IMR-90 (cell line): ENCODE data around the gene TRAFD1. TPM values are rescaled to one million over a fixed set of nuclear protein-coding genes. Genes with fewer than 3 reads are reported as not detected.

Experiments
- ATAC-seq: fragments of 200-7000 bp; cut with Tn5 transposase; 2 replicates; pipeline ENCODE4 v1.9.1; 2020; ENCODE audit warnings: low read depth, mild to moderate bottlenecking, moderate library complexity
- BruUV-seq: library from RNA; stranded (reverse); fragments of 400-500 nt; replicated peaks from 2 replicates; lab custom pipeline; 2021; lab: Mats Ljungman, UMichigan
- CTCF ChIA-PET: fragments of 300-600 bp; formaldehyde crosslinking; extraction: SDS; loops from one replicate; lab custom pipeline; 2021; ENCODE audit warnings: antibody characterized with exemption; lab: Yijun Ruan, JAX
- POLR2A ChIA-PET: fragments of 300-600 bp; sonication (Branson Sonifier 250); formaldehyde crosslinking; loops from one replicate; lab custom pipeline; 2022; ENCODE audit warnings: antibody characterized with exemption; ENCODE audit not compliant: unreplicated experiment; lab: Charles Lee
- DNase-seq: peaks from one replicate; pipeline ENCODE4 v3.0.0; 2013
- H2AFZ ChIP-seq: replicated peaks from 2 replicates; pipeline ENCODE3; 2013; ENCODE audit warnings: low read length, mild to moderate bottlenecking; ENCODE audit not compliant: poor library complexity
- H2AK5ac ChIP-seq: 2 replicates; pipeline ENCODE4 v1.6.1; 2013; ENCODE audit warnings: low read depth, low read length, inconsistent platforms
- H2AK9ac ChIP-seq: replicated peaks from 2 replicates; pipeline ENCODE3; 2013; ENCODE audit warnings: mild to moderate bottlenecking, low read depth, low read length, moderate library complexity; ENCODE audit not compliant: poor library complexity
- H2BK120ac ChIP-seq: 2 replicates; pipeline ENCODE4 v1.6.1; 2013; ENCODE audit warnings: low read depth, low read length, inconsistent platforms
- H2BK15ac ChIP-seq: 3 replicates; pipeline ENCODE4 v1.6.1; 2013; ENCODE audit warnings: low read depth, low read length, inconsistent platforms
- H2BK20ac ChIP-seq: 2 replicates; pipeline ENCODE4 v1.6.1; 2013; ENCODE audit warnings: low read depth, mild to moderate bottlenecking, inconsistent platforms, low read length, moderate library complexity
- H2BK5ac ChIP-seq: 2 replicates; pipeline ENCODE4 v1.6.1; 2013; ENCODE audit warnings: mild to moderate bottlenecking, low read depth, low read length, inconsistent platforms; ENCODE audit not compliant: poor library complexity, severe bottlenecking
- H3K14ac ChIP-seq: replicated peaks from 2 replicates; pipeline ENCODE4 v1.6.1; 2013; ENCODE audit warnings: low read depth, low read length, inconsistent platforms
- H3K18ac ChIP-seq: 2 replicates; pipeline ENCODE4 v1.6.1; 2013; ENCODE audit warnings: low read depth, low read length, control low read depth
- H3K23ac ChIP-seq: 2 replicates; pipeline ENCODE4 v1.6.1; 2013; ENCODE audit warnings: low read depth, low read length, inconsistent platforms
- H3K27ac ChIP-seq: 2 replicates; pipeline ENCODE4 v1.5.1; 2013; ENCODE audit warnings: mild to moderate bottlenecking, control low read depth, low read length; ENCODE audit not compliant: insufficient read depth
- H3K27me3 ChIP-seq: 2 replicates; pipeline ENCODE4 v1.6.1; 2013; ENCODE audit warnings: low read length; ENCODE audit not compliant: control insufficient read depth, insufficient read depth
- H3K36me3 ChIP-seq: 2 replicates; pipeline ENCODE4 v1.6.1; 2013; ENCODE audit warnings: low read length, mixed read lengths; ENCODE audit not compliant: control insufficient read depth, insufficient read depth
- H3K4ac ChIP-seq: 2 replicates; pipeline ENCODE4 v1.6.1; 2013; ENCODE audit warnings: low read depth, low read length, inconsistent platforms
- H3K4me1 ChIP-seq: 2 replicates; pipeline ENCODE4 v1.6.1; 2013; ENCODE audit warnings: low read length, mixed read lengths; ENCODE audit not compliant: control insufficient read depth, insufficient read depth
- H3K4me2 ChIP-seq: 2 replicates; pipeline ENCODE4 v1.6.1; 2013; ENCODE audit warnings: low read depth, mild to moderate bottlenecking, control low read depth, low read length, moderate library complexity
- H3K4me3 ChIP-seq: 2 replicates; pipeline ENCODE4 v1.5.1; 2013; ENCODE audit warnings: low read depth, mild to moderate bottlenecking, control low read depth, low read length, moderate library complexity; ENCODE audit not compliant: insufficient read depth
- H3K56ac ChIP-seq: 2 replicates; pipeline ENCODE4 v1.6.1; 2013; ENCODE audit warnings: low read length, inconsistent platforms; ENCODE audit not compliant: insufficient read depth; ENCODE audit errors: extremely low read depth
- H3K79me1 ChIP-seq, 2 experiments: 2 replicates each; pipeline ENCODE4 v1.6.1; 2013; ENCODE audit warnings: low read length in 2 of 2, inconsistent platforms in 1 of 2, low read depth in 1 of 2
- H3K9ac ChIP-seq: 2 replicates; pipeline ENCODE4 v1.6.1; 2013; ENCODE audit warnings: low read depth, low read length, control low read depth
- H3K9me1 ChIP-seq: 2 replicates; pipeline ENCODE4 v1.6.1; 2013; ENCODE audit warnings: low read length, inconsistent platforms; ENCODE audit not compliant: insufficient read depth
- H3K9me3 ChIP-seq: 2 replicates; pipeline ENCODE4 v1.6.1; 2013; ENCODE audit warnings: low read length; ENCODE audit not compliant: control insufficient read depth, insufficient read depth
- H4K20me1 ChIP-seq: 2 replicates; pipeline ENCODE4 v1.6.1; 2013; ENCODE audit warnings: low read length, inconsistent platforms; ENCODE audit not compliant: insufficient read depth
- H4K5ac ChIP-seq: 2 replicates; pipeline ENCODE4 v1.6.1; 2013; ENCODE audit warnings: mild to moderate bottlenecking, low read depth, low read length, control low read depth
- H4K8ac ChIP-seq, 2 experiments: 2 replicates each; pipeline ENCODE4 v1.6.1; 2013; ENCODE audit warnings: low read depth in 2 of 2, low read length in 2 of 2, control low read depth in 1 of 2, inconsistent platforms in 1 of 2
- H4K91ac ChIP-seq: 2 replicates; pipeline ENCODE4 v1.6.1; 2013; ENCODE audit warnings: low read depth, low read length, inconsistent platforms; ENCODE audit not compliant: insufficient read depth
- CEBPB ChIP-seq: IDR thresholded peaks from 2 replicates; pipeline ENCODE4 v1.6.1; 2012; ENCODE audit warnings: low read depth, low read length, improper control_type of control experiment
- CHD1 ChIP-seq: IDR thresholded peaks from 2 replicates; pipeline ENCODE4 v1.6.1; 2012; ENCODE audit warnings: low read depth, low read length, improper control_type of control experiment
- ELK1 ChIP-seq: fragments of 150-350 bp; IDR thresholded peaks from 2 replicates; pipeline ENCODE4 v1.6.1; 2016; ENCODE audit warnings: low read depth, mild to moderate bottlenecking, low read length, moderate library complexity, borderline replicate concordance
- FOS ChIP-seq: fragments of 150-350 bp; IDR thresholded peaks from 2 replicates; pipeline ENCODE4 v1.6.1; 2016; ENCODE audit warnings: low read depth, low read length
- MAFK ChIP-seq: IDR thresholded peaks from 2 replicates; pipeline ENCODE4 v1.6.1; 2012; ENCODE audit warnings: low read depth, low read length, improper control_type of control experiment
- MAZ ChIP-seq: IDR thresholded peaks from 2 replicates; pipeline ENCODE4 v1.6.1; 2012; ENCODE audit warnings: low read depth, mild to moderate bottlenecking, low read length, improper control_type of control experiment, moderate library complexity, borderline replicate concordance
- MXI1 ChIP-seq: IDR thresholded peaks from 2 replicates; pipeline ENCODE4 v1.6.1; 2012; ENCODE audit warnings: low read depth, mild to moderate bottlenecking, low read length, moderate library complexity, borderline replicate concordance
- RAD21 ChIP-seq: IDR thresholded peaks from 2 replicates; pipeline ENCODE4 v1.6.1; 2012; ENCODE audit warnings: low read length, improper control_type of control experiment
- RCOR1 ChIP-seq: IDR thresholded peaks from 2 replicates; pipeline ENCODE4 v1.6.1; 2012; ENCODE audit warnings: mild to moderate bottlenecking, low read length, improper control_type of control experiment; ENCODE audit not compliant: insufficient replicate concordance
- SMC3 ChIP-seq: fragments of 150-350 bp; IDR thresholded peaks from 2 replicates; pipeline ENCODE4 v1.6.1; 2016; ENCODE audit warnings: low read depth, mild to moderate bottlenecking, antibody characterized with exemption, low read length, moderate library complexity
- USF2 ChIP-seq: fragments of 150-350 bp; IDR thresholded peaks from 2 replicates; pipeline ENCODE4 v1.6.1; 2017; ENCODE audit warnings: mild to moderate bottlenecking, antibody characterized with exemption, low read length, low read depth
- WGBS, 2 experiments: methylation state at CpG; one replicate each; pipeline versions ENCODE4 v1.1.5 to v1.1.7; 2013; ENCODE audit warnings: missing lambda C conversion rate in 2 of 2; ENCODE audit not compliant: insufficient read length in 1 of 2; ENCODE audit errors: extremely low coverage in 2 of 2; 5-methylcytosine and 5-hydroxymethylcytosine counted together
- dilution Hi-C: fragments of 300-500 bp; cut with HindIII; formaldehyde crosslinking; loops from one replicate; pipeline ENCODE4 v1.14.3; 2018; ENCODE audit warnings: low sequenced_read_pairs; ENCODE audit not compliant: unreplicated experiment
- in situ Hi-C: fragments of 300-500 bp; cut with MboI; formaldehyde crosslinking; loops from 3 replicates; pipeline ENCODE4 v1.14.3; 2019; ENCODE audit warnings: low sequenced_read_pairs, inconsistent platforms, mixed read lengths
- intact Hi-C: fragments of 100-400 bp; cut with micrococcal nuclease; formaldehyde crosslinking; loops from 2 replicates; pipeline ENCODE4 v1.10.0; 2022
- polyA plus RNA-seq, 3 experiments: library from polyadenylated mRNA; depleted of rRNA; stranded (reverse); fragments of >200 nt; gene quantifications; 2 replicates each; pipeline ENCODE4 v1.2.3, GENCODE V29; 2012; ENCODE audit warnings: low replicate concordance in 1 of 3
- total RNA-seq: library from RNA; depleted of rRNA; stranded (reverse); fragments of >200 nt; gene quantifications from 2 replicates; pipeline ENCODE4 v1.2.3, GENCODE V29; 2012

Gene TRAFD1
- total and polyA plus RNA-seq, 2 of the 4 experiments (the other 2 are of a cell fraction), result 41.3 to 70.4 TPM

DNA sequence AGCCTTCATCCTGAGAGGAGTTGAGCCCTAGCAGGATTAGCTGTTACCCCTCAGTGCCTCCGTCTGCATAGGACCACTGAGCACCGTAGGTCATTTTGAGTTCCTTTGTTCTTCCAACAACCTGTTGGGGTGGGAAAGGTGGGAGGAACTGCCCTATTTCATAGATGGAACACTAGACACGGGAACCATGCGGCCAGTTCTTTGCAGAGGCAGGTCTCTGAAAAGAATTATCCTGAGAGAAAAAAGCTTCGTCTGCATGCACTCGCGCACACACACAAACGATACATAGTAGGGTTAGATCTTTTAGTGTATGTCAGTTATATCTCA is 28.5 kb downstream of the TRAFD1 start:
- no CpG with 5 or more reads among the region's 8 CpGs for WGBS, 2 experiments
- no peak overlapping the region for H2BK20ac ChIP-seq
- intact Hi-C loops (no loop called here), dilution Hi-C loops (no loop called here), in situ Hi-C loops (no loop called here)
- no peak overlapping the region for H3K4me3 ChIP-seq
- H3K79me1 ChIP-seq, result peaks cover 0 to 4% of the 10 kb centered on the region in 2 experiments; a peak in 3 of 4 replicates
- no peak overlapping the region for H2AK9ac ChIP-seq
- DNase-seq (no peak), ATAC-seq (no peak)
- BruUV-seq, result no TSS peak
- no peaks in the 10 kb centered on the region for H3K9me1 ChIP-seq
- H3K9ac ChIP-seq, result no peak overlapping the region
- no peak overlapping the region for H4K5ac ChIP-seq
- ChIA-PET CTCF (no interaction called here), POLR2A (no interaction called here)
- H3K23ac ChIP-seq, result no peak overlapping the region
- no peak overlapping the region for H2BK15ac ChIP-seq
- H4K8ac ChIP-seq, result no peak overlapping the region
- H3K4me2 ChIP-seq, result no peak overlapping the region
- H4K20me1 ChIP-seq, result 0 out of 2 replicates have a peak, but pooled peaks cover 3% of the 10 kb centered on the region
- H2AFZ ChIP-seq, result no peak overlapping the region
- H3K56ac ChIP-seq, result no peak overlapping the region
- H2BK5ac ChIP-seq, result no peak overlapping the region
- no peak overlapping the region for H3K4ac ChIP-seq
- H3K27me3 ChIP-seq, result no peaks in the 10 kb centered on the region
- H3K27ac ChIP-seq, result no peak overlapping the region
- H4K91ac ChIP-seq, result no peak overlapping the region
- no peak overlapping the region for H2BK120ac ChIP-seq
- peaks cover 6% of the 10 kb centered on the region for H3K9me3 ChIP-seq
- TF ChIP-seq CHD1, result no peak
- no peak for TF ChIP-seq RCOR1
- no peak for TF ChIP-seq MAFK
- no peak for TF ChIP-seq SMC3
- no peak for TF ChIP-seq USF2
- TF ChIP-seq MXI1, result no peak
- no peak for TF ChIP-seq CEBPB
- TF ChIP-seq FOS, result no peak
- no peak for TF ChIP-seq ELK1
- TF ChIP-seq RAD21, result no peak
- TF ChIP-seq MAZ, result no peak
- H2AK5ac ChIP-seq, result no peak overlapping the region
- no peak overlapping the region for H3K18ac ChIP-seq
- H3K14ac ChIP-seq, result no peak overlapping the region
- peaks cover 54% of the 10 kb centered on the region for H3K36me3 ChIP-seq
- H3K4me1 ChIP-seq, result no peaks in the 10 kb centered on the region
